Measurements from ENCODE around the gene CPB2.

GRCh38 chr13:46038296-46038695, 66.5 kb downstream of the CPB2 start:
- TF ChIP-seq CTCF (IDR thresholded peaks at IDR 0.05) (no peak), POLR2A (IDR thresholded peaks at IDR 0.05) (no peak)
